GM18873 (cell line): Measurements from ENCODE around the gene POU6F2.
A peak's percentile ranks its signal among the peaks of the same experiment; 100 is the strongest.

Experiments used
- ATAC-seq: cut with Tn5 transposase; IDR thresholded peaks from one replicate; pipeline ENCODE4 v1.9.1; 2021; ENCODE audit warnings: mild to moderate bottlenecking, moderate library complexity, moderate number of reproducible peaks; ENCODE audit not compliant: unreplicated experiment, low FRiP score

Gene POU6F2

GRCh38 chr7:39465055-39465929 is 487.6 kb downstream of the POU6F2 start:
- peak; percentile 67 for ATAC-seq

DNA sequence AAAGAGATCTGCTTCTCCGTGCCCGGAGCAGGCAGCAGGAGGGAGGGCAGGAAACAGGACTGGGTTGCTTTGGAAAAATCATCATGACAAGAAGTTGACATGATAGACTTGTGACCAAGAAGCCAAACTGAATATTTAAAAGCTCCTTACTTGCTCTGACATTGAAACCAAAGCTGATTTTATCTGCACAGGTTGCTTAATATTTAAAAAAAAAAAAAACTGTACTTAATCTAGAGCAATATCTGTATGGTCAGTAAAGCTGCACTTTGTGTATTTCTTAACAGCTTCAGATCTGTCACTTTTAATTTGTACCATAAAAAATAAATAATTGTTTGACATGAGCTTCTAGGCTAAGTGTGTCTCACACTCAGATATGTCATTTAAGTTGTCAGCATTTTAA is 490.6 kb downstream of the POU6F2 start:
- ATAC-seq, result no peak

GRCh38 chr7:39468808-39469374 is 491.2 kb downstream of the POU6F2 start:
- ATAC-seq, result no peak

DNA sequence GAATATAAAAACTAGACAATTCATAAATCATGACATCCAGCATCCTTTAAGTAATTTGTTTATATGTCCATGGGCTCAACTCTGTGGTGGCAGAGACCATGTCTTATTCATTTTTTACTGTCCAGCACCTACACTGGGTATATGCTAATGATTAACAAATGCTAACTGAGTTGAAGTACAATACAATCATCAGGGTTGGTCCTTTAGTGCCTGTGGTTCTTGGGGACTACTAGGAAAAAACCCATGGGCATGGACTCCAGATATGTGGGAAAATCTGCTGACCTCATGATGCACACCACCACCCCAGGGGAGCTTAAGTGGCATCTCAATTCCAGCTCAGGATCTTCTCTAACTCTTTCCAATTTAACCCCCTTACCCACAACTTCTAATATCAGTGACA is 503.2 kb downstream of the POU6F2 start:
- no peak for ATAC-seq

- no peak for ATAC-seq
Measured at GRCh38 chr7:39488467-39489393, 511.0 kb downstream of the POU6F2 start.

GRCh38 chr7:39490296-39490695 is 512.6 kb downstream of the POU6F2 start:
- ATAC-seq, result no peak

DNA sequence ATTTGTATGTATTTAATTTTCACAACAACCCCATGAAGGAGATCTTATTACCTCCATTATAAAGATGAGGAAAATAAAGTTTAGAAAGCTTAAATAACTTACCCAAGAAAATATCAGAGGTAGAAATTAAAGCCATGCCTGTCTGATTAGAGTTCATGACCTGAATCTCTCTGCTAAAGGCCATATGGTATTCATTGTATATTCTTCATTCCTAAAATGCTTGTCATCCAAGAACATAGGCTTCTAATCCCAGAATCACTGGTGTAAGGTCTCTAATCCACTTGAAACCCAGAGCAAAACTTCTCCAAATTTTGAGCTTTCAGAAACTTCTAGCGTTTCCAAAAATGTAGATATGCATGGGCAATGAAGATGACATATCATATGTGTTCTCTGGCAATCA is 516.2 kb downstream of the POU6F2 start:
- no peak for ATAC-seq

DNA sequence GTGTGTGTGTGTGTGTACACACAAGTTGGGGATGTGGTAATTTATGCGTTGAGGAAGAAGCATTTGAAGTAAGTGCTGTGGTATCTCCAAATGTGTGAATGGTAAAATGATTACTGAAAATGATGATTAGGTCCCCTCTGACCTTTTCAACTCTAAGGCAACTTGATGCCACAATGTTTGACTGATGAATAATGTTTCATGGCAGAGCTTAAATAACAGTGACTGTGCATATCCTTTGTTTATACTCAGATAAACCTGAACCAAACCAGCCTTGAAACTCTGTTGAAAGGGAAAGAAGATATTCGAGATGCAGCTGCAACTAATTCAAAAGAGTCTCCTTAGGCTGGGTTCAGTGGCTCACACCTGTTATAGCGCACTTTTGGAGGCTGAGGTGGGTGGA is 523.6 kb downstream of the POU6F2 start:
- ATAC-seq, result no peak

DNA sequence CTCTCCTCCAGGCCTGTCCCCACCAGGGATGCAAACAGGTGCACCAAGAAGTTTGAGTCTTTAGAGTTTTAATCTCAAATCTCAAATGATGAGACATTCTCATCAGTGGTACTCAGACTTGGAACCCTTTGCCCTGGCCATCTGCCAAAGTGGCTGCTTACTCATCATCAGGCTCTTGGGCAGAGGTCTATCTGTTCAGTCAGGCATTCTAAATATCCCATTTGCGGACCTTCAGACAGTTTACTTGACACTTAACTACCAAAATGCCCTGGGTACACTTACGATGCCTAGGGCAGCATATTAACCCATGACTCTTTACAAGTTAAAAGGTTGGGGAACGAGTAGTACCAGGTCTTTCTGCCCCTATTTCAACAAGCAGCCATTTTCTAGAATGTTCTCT is 527.3 kb downstream of the POU6F2 start:
- no peak for ATAC-seq

DNA sequence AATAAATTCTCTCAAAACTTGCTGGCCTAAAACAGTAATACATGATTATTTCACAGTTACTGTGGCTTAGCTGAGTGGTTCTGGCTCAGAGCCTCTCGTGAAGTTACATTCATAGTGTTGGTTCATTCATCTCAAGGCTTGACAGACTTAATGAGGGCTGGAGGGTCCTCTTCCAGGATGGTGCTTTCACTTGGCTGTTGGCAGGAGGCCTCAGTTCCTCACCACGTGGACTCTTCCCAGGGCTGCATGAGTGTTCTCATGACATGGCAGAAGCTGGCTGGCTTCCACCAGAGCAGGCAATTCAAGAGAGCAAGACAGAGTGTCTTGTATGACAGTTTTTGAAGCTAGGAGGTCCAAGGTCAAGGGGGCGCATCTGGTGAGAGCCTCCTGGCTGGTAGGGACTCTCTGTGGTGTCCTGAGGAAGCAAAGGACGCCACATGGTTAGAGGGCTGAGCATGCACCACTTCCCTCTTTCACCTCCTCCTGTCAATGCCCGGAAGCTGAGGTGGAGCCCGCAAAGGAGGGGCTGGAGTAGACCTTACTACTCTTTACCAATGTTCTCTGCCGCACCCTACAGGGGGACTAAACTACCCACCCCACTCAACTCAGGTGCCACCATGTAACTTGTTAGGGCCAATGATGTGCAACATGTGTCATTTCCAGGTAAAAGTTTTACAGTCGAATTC is 530.3 kb downstream of the POU6F2 start:
- ATAC-seq, result no peak

GRCh38 chr7:39509436-39509835 is 531.7 kb downstream of the POU6F2 start:
- no peak for ATAC-seq

- no peak for ATAC-seq
Measured at GRCh38 chr7:39509912-39510311, 532.2 kb downstream of the POU6F2 start.

DNA sequence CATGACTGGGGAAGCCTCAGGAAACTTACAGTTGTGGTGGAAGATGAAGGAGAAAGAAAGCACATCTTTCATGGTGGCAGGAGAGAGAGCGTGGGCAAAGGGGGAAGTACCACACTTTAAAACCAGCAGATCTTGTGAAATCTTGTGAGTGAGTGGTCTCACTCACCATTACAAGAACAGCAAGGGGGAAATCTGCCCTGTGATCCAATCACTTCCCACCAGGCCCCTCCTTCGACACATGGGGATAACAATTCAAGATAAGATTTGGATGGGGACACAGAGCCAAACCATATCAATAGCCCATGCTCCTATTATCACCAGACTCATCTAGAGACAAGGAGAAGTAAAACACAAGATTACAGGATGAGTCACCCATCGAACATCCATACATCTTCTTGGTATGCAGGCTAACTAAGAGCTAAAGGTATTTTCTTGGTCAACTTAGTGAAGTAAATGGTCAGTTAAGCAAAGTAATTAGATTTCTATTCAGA is 533.2 kb downstream of the POU6F2 start:
- ATAC-seq, result no peak

- ATAC-seq, result no peak
Measured at GRCh38 chr7:39515534-39516228, 538.0 kb downstream of the POU6F2 start.

DNA sequence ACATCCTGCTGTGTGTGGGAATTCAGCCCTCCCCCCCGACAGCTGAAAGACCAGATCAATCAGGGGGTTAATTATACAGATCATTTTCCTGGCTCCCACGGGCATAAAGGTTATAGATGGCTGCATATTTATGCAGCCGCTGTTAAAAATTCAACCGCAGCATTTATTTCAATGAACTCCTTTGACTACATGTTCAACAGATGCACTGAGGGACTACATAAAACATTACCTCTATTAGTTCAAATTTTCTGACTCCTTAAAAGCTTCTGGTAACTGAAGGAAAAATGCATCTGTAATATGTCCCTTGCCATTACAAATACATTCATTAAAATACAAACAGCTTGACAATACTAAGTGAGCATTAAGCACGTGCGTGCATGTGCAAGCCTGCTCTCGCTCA is 538.8 kb downstream of the POU6F2 start:
- ATAC-seq, result no peak

- ATAC-seq, result no peak
Measured at GRCh38 chr7:39517240-39517639, 539.5 kb downstream of the POU6F2 start.
